K562 (cell line): ENCODE measurements around the gene PRKAR2B. TPM values are rescaled to one million over a fixed set of nuclear protein-coding genes. Genes with fewer than 3 reads are reported as not detected.

Experiments
- polyA plus RNA-seq, 8 experiments: library from polyadenylated mRNA; depleted of rRNA in 4 of 8; stranded (reverse) in 5 of 8; unstranded in 3 of 8; fragments of >200 nt; fragmentation: Nextera tagmentation in 2 of 8; fragmentation: Illumina TruSeq in 1 of 8; extraction: Ambion mirVana in 2 of 8; extraction: Trizol in 1 of 8; gene quantifications; 2 replicates each; pipeline versions ENCODE4 v1.2.1 to v1.2.3, GENCODE V29; 2011 to 2014; ENCODE audit warnings: inconsistent platforms in 1 of 8, missing spikeins in 1 of 8
- total RNA-seq, 7 experiments: library from RNA; depleted of rRNA in 6 of 7; stranded (reverse); fragments of >200 nt in 6 of 7; fragmentation: Illumina TruSeq in 2 of 7; extraction: Trizol in 2 of 7; gene quantifications; 2 replicates each; pipeline versions ENCODE4 v1.2.1 to v1.2.3, GENCODE V29; 2011 to 2021; ENCODE audit warnings: low replicate concordance in 1 of 7
- TF ChIP-seq, protein P1 (sequence below): fragments of 450-650 bp; IDR thresholded peaks from 2 replicates; pipeline ENCODE4 v1.6.1; 2016; ENCODE audit warnings: mild to moderate bottlenecking, moderate library complexity
- TF ChIP-seq, protein P2 (sequence below): IDR thresholded peaks from 2 replicates; pipeline ENCODE4 v1.6.1; 2011; ENCODE audit not compliant: insufficient read length; ENCODE audit errors: extremely low read depth
- TF ChIP-seq, protein P3 (sequence below), 2 experiments: fragments of 450-650 bp; IDR thresholded peaks; 2 replicates each; pipeline ENCODE4 v1.6.1; 2018; ENCODE audit warnings: mild to moderate bottlenecking in 2 of 2, low read depth in 1 of 2; ENCODE audit not compliant: partially characterized antibody in 2 of 2

Gene PRKAR2B
- total and polyA plus RNA-seq, 9 of the 15 experiments (the other 6 are each of a cell fraction or from before 2014, with no cell fraction given): 59.0 to 173 (median 129) TPM

DNA sequence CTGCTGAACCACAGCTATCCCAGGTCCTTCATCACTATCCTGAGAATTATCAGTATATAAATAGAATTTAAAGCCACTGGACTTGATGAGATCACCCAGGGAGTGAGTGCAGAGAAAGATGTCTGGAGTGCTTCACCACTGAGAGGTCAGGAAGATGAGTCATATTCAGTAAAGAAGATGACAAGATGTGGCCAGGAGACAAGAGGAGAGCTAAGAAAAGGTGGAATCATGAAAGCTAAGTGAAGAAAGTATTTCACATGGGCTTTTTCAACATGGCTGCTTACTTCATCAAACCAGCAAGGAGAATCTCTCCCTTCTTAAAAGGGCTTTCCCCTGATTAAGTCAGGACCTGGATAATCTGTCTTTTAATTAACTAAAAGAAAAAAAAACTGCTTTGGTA is 9.1 kb upstream of the PRKAR2B start (continued):
- TF ChIP-seq, protein P1, sequence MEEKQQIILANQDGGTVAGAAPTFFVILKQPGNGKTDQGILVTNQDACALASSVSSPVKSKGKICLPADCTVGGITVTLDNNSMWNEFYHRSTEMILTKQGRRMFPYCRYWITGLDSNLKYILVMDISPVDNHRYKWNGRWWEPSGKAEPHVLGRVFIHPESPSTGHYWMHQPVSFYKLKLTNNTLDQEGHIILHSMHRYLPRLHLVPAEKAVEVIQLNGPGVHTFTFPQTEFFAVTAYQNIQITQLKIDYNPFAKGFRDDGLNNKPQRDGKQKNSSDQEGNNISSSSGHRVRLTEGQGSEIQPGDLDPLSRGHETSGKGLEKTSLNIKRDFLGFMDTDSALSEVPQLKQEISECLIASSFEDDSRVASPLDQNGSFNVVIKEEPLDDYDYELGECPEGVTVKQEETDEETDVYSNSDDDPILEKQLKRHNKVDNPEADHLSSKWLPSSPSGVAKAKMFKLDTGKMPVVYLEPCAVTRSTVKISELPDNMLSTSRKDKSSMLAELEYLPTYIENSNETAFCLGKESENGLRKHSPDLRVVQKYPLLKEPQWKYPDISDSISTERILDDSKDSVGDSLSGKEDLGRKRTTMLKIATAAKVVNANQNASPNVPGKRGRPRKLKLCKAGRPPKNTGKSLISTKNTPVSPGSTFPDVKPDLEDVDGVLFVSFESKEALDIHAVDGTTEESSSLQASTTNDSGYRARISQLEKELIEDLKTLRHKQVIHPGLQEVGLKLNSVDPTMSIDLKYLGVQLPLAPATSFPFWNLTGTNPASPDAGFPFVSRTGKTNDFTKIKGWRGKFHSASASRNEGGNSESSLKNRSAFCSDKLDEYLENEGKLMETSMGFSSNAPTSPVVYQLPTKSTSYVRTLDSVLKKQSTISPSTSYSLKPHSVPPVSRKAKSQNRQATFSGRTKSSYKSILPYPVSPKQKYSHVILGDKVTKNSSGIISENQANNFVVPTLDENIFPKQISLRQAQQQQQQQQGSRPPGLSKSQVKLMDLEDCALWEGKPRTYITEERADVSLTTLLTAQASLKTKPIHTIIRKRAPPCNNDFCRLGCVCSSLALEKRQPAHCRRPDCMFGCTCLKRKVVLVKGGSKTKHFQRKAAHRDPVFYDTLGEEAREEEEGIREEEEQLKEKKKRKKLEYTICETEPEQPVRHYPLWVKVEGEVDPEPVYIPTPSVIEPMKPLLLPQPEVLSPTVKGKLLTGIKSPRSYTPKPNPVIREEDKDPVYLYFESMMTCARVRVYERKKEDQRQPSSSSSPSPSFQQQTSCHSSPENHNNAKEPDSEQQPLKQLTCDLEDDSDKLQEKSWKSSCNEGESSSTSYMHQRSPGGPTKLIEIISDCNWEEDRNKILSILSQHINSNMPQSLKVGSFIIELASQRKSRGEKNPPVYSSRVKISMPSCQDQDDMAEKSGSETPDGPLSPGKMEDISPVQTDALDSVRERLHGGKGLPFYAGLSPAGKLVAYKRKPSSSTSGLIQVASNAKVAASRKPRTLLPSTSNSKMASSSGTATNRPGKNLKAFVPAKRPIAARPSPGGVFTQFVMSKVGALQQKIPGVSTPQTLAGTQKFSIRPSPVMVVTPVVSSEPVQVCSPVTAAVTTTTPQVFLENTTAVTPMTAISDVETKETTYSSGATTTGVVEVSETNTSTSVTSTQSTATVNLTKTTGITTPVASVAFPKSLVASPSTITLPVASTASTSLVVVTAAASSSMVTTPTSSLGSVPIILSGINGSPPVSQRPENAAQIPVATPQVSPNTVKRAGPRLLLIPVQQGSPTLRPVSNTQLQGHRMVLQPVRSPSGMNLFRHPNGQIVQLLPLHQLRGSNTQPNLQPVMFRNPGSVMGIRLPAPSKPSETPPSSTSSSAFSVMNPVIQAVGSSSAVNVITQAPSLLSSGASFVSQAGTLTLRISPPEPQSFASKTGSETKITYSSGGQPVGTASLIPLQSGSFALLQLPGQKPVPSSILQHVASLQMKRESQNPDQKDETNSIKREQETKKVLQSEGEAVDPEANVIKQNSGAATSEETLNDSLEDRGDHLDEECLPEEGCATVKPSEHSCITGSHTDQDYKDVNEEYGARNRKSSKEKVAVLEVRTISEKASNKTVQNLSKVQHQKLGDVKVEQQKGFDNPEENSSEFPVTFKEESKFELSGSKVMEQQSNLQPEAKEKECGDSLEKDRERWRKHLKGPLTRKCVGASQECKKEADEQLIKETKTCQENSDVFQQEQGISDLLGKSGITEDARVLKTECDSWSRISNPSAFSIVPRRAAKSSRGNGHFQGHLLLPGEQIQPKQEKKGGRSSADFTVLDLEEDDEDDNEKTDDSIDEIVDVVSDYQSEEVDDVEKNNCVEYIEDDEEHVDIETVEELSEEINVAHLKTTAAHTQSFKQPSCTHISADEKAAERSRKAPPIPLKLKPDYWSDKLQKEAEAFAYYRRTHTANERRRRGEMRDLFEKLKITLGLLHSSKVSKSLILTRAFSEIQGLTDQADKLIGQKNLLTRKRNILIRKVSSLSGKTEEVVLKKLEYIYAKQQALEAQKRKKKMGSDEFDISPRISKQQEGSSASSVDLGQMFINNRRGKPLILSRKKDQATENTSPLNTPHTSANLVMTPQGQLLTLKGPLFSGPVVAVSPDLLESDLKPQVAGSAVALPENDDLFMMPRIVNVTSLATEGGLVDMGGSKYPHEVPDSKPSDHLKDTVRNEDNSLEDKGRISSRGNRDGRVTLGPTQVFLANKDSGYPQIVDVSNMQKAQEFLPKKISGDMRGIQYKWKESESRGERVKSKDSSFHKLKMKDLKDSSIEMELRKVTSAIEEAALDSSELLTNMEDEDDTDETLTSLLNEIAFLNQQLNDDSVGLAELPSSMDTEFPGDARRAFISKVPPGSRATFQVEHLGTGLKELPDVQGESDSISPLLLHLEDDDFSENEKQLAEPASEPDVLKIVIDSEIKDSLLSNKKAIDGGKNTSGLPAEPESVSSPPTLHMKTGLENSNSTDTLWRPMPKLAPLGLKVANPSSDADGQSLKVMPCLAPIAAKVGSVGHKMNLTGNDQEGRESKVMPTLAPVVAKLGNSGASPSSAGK: no peak
- TF ChIP-seq, protein P2, sequence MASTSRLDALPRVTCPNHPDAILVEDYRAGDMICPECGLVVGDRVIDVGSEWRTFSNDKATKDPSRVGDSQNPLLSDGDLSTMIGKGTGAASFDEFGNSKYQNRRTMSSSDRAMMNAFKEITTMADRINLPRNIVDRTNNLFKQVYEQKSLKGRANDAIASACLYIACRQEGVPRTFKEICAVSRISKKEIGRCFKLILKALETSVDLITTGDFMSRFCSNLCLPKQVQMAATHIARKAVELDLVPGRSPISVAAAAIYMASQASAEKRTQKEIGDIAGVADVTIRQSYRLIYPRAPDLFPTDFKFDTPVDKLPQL: no peak
- TF ChIP-seq, protein P3, sequence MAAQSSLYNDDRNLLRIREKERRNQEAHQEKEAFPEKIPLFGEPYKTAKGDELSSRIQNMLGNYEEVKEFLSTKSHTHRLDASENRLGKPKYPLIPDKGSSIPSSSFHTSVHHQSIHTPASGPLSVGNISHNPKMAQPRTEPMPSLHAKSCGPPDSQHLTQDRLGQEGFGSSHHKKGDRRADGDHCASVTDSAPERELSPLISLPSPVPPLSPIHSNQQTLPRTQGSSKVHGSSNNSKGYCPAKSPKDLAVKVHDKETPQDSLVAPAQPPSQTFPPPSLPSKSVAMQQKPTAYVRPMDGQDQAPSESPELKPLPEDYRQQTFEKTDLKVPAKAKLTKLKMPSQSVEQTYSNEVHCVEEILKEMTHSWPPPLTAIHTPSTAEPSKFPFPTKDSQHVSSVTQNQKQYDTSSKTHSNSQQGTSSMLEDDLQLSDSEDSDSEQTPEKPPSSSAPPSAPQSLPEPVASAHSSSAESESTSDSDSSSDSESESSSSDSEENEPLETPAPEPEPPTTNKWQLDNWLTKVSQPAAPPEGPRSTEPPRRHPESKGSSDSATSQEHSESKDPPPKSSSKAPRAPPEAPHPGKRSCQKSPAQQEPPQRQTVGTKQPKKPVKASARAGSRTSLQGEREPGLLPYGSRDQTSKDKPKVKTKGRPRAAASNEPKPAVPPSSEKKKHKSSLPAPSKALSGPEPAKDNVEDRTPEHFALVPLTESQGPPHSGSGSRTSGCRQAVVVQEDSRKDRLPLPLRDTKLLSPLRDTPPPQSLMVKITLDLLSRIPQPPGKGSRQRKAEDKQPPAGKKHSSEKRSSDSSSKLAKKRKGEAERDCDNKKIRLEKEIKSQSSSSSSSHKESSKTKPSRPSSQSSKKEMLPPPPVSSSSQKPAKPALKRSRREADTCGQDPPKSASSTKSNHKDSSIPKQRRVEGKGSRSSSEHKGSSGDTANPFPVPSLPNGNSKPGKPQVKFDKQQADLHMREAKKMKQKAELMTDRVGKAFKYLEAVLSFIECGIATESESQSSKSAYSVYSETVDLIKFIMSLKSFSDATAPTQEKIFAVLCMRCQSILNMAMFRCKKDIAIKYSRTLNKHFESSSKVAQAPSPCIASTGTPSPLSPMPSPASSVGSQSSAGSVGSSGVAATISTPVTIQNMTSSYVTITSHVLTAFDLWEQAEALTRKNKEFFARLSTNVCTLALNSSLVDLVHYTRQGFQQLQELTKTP (IDR thresholded peaks at IDR 0.05; ENCODE audit: low read depth in 1 of 2, partially characterized antibody in 2 of 2): peak; percentile 57 to 71
